Myocyte (in vitro differentiated cells): ENCODE measurements around the gene BEST3. TPM values are rescaled to one million over a fixed set of nuclear protein-coding genes. Genes with fewer than 3 reads are reported as not detected.

Experiments
- total RNA-seq: library from RNA; depleted of rRNA; stranded (reverse); fragments of >200 nt; gene quantifications from 2 replicates; pipeline ENCODE4 v1.2.3, GENCODE V29; 2014

BEST3 gene
- total RNA-seq, 1 donor from 2014 or later, result 40.9 TPM

Other genes with a start within 250 kb of the BEST3 start
- gene FRS2, start 228.9 kb downstream of the BEST3 start, total RNA-seq, result 59.7 and 66.8 TPM in 2 replicates
- gene CCT2, start 113.8 kb downstream of the BEST3 start, total RNA-seq, result 297 and 325 TPM in 2 replicates
- gene LRRC10, start 88.4 kb downstream of the BEST3 start, total RNA-seq, result not detected in 2 replicates
- gene RAB3IP, start 39.6 kb upstream of the BEST3 start, total RNA-seq, result 11.1 and 17.9 TPM in 2 replicates
- gene MYRFL, start 125.9 kb upstream of the BEST3 start, total RNA-seq, result 0.03 and 0.21 TPM in 2 replicates